Thymus (tissue), 11 donors: Measurements from ENCODE around the gene RALGDS. TPM values are rescaled to one million over a fixed set of nuclear protein-coding genes. Genes with fewer than 3 reads are reported as not detected.
"Not testable (repeated sequence)": the region's sequence is repeated elsewhere in the genome, so short reads cannot be mapped to it uniquely, and the experiment has no call there.

Source experiments
- DNase-seq, 9 donors: peaks; one replicate each; pipeline ENCODE4 v3.0.0-alpha.2; 2013; ENCODE audit warnings: low spot score in 9 of 9, low read depth in 6 of 9, missing footprints in 1 of 9
- H3K27ac ChIP-seq, 2 donors: one replicate each; pipeline ENCODE4 v1.5.1; 2013; ENCODE audit warnings: control low read depth in 1 of 2, low read depth in 1 of 2, low read length in 1 of 2, mild to moderate bottlenecking in 1 of 2, moderate library complexity in 1 of 2
- H3K27me3 ChIP-seq, 2 donors: one replicate each; pipeline ENCODE4 v1.5.1; 2013; ENCODE audit warnings: low read length in 1 of 2; ENCODE audit not compliant: control insufficient read depth in 2 of 2, insufficient read depth in 1 of 2
- H3K36me3 ChIP-seq, 2 donors: one replicate each; pipeline ENCODE4 v1.5.1; 2013; ENCODE audit warnings: low read length in 1 of 2, mild to moderate bottlenecking in 1 of 2, moderate library complexity in 1 of 2; ENCODE audit not compliant: control insufficient read depth in 2 of 2, insufficient read depth in 2 of 2
- H3K4me1 ChIP-seq, 2 donors: one replicate each; pipeline ENCODE4 v1.5.1; 2013; ENCODE audit warnings: low read length in 2 of 2; ENCODE audit not compliant: control insufficient read depth in 2 of 2, insufficient read depth in 2 of 2
- H3K4me3 ChIP-seq, 2 donors: one replicate each; pipeline ENCODE4 v1.5.1; 2013; ENCODE audit warnings: low read length in 2 of 2, control low read depth in 1 of 2, mild to moderate bottlenecking in 1 of 2
- H3K9me3 ChIP-seq, 2 donors: one replicate each; pipeline ENCODE4 v1.5.1; 2013; ENCODE audit warnings: low read length in 1 of 2, mild to moderate bottlenecking in 1 of 2; ENCODE audit not compliant: control insufficient read depth in 2 of 2, insufficient read depth in 1 of 2
- WGBS: extraction: QIAGEN DNeasy Blood & Tissue Kit; methylation state at CpG from one replicate; pipeline ENCODE4 v1.1.7; 2013; 5-methylcytosine and 5-hydroxymethylcytosine counted together
- polyA plus RNA-seq: library from polyadenylated mRNA; stranded (reverse); fragments of 200-250 nt; gene quantifications from one replicate; pipeline ENCODE4 v1.2.3, GENCODE V29; 2013
- total RNA-seq: library from RNA; stranded (reverse); fragments of 120-200 nt; gene quantifications from one replicate; pipeline ENCODE4 v1.2.4, GENCODE V29; 2013
- donor health status: healthy.

RALGDS gene
- total and polyA plus RNA-seq, 2 donors = 25.9 to 42.1 TPM

DNA sequence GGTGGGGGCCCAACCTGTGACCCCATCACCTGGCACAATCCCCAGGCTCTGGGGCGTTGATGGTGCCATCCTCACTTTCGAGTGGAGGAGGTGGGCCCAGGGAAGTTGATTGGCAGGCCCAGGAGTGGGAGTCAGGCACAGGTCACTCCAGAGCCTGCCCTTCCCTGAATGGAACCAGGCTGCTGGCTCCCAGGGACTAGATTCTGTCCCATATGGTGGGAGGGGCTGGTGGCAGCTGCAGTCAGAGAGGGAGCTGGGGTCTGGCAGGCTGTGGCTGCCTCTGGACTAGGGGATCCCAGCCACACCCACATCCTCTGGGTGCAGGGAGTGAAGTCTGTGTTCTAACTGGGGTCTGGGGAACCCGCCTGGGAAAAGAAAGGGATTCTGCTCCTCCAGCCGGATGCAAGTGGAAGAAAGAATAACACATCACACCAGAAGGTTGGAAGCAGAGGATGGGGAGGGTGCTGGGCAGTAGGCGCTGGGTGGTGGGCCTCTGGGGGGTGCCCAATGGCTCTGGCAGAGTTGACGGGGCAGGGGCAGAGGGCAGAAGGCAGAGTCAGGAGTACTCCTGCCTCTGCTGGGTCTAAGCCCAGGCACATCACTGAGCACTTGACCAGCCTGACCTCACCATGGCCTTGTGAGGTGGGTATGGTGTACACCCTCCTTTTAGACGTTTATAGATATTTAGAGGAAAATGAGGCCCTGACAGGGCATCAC is 33.5 kb downstream of the RALGDS start:
- Histone ChIP-seq H3K4me1 (peaks cover 2 to 4% of the 10 kb centered on the region in 2 donors), H3K27me3 (no peaks in the 10 kb centered on the region), H3K9me3 (no peaks in the 10 kb centered on the region), H3K27ac (no peak overlapping the region), H3K4me3 (no peak overlapping the region), H3K36me3 (no peaks in the 10 kb centered on the region)
- WGBS = 94% methylated on average over 7 of the region's 7 CpGs
- DNase-seq = no peak

DNA sequence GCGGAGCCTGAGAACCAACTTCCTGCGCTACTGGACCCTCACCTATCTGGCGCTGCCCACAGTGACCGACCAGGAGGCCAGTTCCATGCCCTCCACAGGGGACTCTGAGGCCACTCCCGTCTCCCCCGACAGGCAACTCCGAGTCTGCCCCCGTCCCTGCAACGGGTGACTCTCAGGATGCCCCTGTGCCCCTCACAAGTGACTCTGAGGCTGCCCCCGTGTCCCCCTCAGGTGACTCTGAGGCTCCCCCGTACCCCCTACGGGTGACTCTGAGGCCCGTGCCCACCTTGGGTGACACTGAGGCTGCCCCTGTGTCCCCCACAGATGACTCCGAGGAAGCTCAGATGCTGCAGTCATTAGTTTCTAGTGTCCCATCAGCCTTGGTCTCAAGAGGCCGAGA is 34.1 kb downstream of the RALGDS start:
- Histone ChIP-seq H3K4me1 (peaks cover 2 to 5% of the 10 kb centered on the region in 2 donors), H3K27ac (no peak overlapping the region), H3K4me3 (no peak overlapping the region), H3K36me3 (no peaks in the 10 kb centered on the region), H3K27me3 (no peaks in the 10 kb centered on the region), H3K9me3 (no peaks in the 10 kb centered on the region)
- WGBS = 89% methylated on average over 15 of the region's 15 CpGs
- DNase-seq = no peak

- not testable (repeated sequence) for H3K36me3 ChIP-seq, DNase-seq, H3K4me3 ChIP-seq, H3K4me1 ChIP-seq, H3K9me3 ChIP-seq, H3K27me3 ChIP-seq, H3K27ac ChIP-seq
- 98% methylated on average over 17 of the region's 17 CpGs for WGBS
Measured at GRCh38 chr9:133086212-133086860, 34.7 kb downstream of the RALGDS start.

- not testable (repeated sequence) for DNase-seq, H3K36me3 ChIP-seq, H3K9me3 ChIP-seq, H3K27ac ChIP-seq, H3K4me3 ChIP-seq, H3K4me1 ChIP-seq, H3K27me3 ChIP-seq
- WGBS = 72% methylated on average over 9 of the region's 9 CpGs
Measured at GRCh38 chr9:133083688-133084087, 37.4 kb downstream of the RALGDS start.

DNA sequence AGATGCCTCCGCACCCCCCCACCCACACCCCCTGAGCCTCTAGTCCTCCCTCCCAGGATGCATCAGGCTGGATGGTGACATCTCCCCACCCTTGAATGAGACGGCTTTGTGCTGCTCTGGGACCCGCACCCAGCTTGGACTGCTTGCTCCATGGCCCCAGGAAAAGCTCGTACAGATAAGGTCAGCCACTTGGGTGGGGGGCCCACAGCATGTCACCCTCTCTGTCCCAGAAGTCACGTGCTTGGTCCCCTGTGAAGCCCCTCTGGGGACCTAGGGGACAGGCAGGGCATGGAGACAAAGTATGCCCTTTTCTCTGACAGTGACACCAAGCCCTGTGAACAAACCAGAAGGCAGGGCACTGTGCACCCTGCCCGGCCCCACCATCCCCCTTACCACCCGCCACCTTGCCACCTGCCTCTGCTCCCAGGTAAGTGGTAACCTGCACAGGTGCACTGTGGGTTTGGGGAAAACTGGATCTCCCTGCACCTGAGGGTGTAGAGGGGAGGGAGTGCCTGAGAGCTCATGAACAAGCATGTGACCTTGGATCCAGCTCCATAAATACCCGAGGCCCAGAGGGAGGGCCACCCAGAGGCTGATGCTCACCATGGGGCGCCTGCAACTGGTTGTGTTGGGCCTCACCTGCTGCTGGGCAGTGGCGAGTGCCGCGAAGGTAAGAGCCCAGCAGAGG is 38.9 kb downstream of the RALGDS start:
- not testable (repeated sequence) for H3K4me1 ChIP-seq, H3K9me3 ChIP-seq, H3K27me3 ChIP-seq, DNase-seq, H3K4me3 ChIP-seq, H3K36me3 ChIP-seq, H3K27ac ChIP-seq
- WGBS = 91% methylated on average over 8 of the region's 12 CpGs

DNA sequence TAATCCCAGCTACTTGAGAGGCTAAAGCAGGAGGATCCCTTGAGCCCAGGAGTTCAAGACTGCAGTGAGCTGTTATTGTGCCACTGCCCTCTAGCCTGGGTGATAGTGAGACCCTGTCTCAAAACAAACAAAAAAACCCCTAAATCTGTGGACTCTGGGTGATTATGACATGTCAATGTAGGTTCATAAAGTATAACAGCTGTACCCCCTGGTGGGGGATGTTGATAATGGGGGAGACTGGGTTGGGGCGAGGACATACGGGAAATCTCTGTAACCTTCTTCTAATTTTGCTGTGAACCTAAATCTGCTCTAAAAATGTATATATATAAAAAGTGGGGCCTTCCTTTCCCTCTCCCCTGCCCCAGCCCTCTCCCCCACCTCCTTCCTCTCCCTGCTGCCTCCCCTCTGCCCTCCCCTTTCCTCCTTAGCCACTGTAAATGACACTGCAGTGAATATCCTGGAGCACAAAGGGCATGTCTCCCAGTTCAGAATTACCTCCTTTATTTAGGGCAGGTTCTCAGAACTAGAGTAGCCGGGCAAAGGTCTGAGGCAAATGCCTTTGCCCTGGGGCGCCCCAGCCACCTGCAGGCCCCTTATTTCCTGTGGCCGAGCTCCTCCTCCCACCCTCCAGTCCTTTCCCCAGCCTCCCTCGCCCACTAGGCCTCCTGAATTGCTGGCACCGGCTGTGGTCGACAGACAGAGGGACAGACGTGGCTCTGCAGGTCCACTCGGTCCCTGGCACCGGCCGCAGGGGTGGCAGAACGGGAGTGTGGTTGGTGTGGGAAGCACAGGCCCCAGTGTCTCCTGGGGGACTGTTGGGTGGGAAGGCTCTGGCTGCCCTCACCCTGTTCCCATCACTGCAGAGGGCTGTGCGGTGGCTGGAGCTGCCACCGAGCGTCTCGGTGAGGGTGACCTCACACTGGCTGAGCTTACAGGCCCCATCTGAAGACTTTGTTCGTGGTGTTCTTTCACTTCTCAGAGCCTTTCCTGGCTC is 40.0 kb downstream of the RALGDS start:
- H3K4me1 ChIP-seq, H3K36me3 ChIP-seq, H3K9me3 ChIP-seq, H3K4me3 ChIP-seq, DNase-seq, H3K27ac ChIP-seq, H3K27me3 ChIP-seq: not testable (repeated sequence)
- WGBS = 69% methylated on average over 10 of the region's 18 CpGs

DNA sequence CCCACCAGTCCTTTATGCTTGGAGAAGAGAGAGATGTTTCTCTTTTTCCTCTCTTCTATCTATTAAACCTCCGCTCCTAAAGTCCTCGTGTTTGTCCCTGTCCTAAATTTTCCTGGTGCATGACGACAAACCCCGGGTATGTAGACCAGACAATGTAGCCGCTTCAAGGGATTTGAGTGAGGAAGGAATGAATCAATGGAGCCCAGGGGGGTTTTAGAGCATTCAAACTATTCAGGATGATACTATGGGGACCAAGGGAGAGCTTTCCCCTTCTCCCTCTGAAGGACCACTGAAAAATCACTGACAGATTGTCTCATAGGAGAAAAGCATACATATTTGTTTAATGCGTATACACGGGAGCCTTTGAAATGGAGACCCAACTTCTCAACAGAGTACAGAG is 40.9 kb downstream of the RALGDS start:
- 95% methylated on average over 7 of the region's 7 CpGs for WGBS
- H3K27me3 ChIP-seq = no peaks in the 10 kb centered on the region
- no peaks in the 10 kb centered on the region for H3K9me3 ChIP-seq
- no peak for DNase-seq
- peaks cover 0 to 2% of the 10 kb centered on the region in 2 donors for H3K4me1 ChIP-seq
- no peaks in the 10 kb centered on the region for H3K36me3 ChIP-seq
- no peak overlapping the region for H3K4me3 ChIP-seq
- H3K27ac ChIP-seq = no peak overlapping the region

- H3K27me3 ChIP-seq = no peaks in the 10 kb centered on the region
- H3K36me3 ChIP-seq = no peaks in the 10 kb centered on the region
- H3K4me3 ChIP-seq = no peak overlapping the region
- 96% methylated on average over 14 of the region's 14 CpGs for WGBS
- DNase-seq = no peak
- no peaks in the 10 kb centered on the region for H3K9me3 ChIP-seq
- peaks cover 0 to 2% of the 10 kb centered on the region in 2 donors for H3K4me1 ChIP-seq
- no peak overlapping the region for H3K27ac ChIP-seq
Measured at GRCh38 chr9:133078486-133078885, 42.6 kb downstream of the RALGDS start.
